ENCODE data around the gene PRR16.

PRR16 gene

DNA sequence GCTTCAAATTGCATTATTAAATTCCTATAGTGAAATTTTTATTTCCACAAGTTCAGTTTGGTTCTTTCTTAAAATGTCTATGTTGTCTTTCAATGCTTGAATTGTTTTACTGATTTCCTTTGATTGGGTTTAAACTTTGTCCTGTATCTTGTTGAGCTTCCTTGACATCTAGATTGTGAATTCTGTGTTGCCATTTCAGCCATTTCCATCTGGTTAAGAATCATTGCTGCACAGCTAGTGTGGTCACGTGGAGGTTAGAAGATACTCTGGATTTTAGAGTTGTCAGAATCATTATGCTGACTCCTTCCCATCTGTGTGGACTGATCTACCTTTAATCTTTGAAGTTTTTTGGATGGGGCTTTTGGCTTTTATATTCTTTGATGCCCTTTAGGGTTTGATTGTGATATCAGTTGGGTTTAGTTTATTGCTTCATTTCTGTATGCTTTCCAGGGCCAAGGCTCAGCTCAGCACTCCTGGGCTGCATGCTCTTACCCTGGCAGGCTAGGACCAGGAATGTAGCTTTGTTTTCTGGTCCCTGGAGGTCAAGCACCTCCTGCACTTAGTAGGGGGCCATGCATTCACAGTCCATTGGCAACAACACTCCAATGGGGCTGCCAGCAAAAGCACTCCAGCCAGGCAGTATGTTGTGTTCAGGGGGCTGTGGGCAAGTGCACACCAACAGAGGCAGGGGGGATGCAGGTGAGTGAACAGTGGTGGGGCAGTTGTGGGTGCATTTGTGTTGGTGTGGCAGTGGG lies 141.4 kb downstream of the PRR16 start:
- CTCF ChIA-PET = no interaction called here
- no peak overlapping the region for H3K4me3 Mint-ChIP-seq
- peaks cover 5% of the 10 kb centered on the region for H3K9me3 Mint-ChIP-seq
- no peak for DNase-seq
- no peaks in the 10 kb centered on the region for H3K27me3 Mint-ChIP-seq
- no peaks in the 10 kb centered on the region for H3K4me1 Mint-ChIP-seq
- no peak overlapping the region for H3K27ac Mint-ChIP-seq
- H3K36me3 Mint-ChIP-seq = no peaks in the 10 kb centered on the region

DNA sequence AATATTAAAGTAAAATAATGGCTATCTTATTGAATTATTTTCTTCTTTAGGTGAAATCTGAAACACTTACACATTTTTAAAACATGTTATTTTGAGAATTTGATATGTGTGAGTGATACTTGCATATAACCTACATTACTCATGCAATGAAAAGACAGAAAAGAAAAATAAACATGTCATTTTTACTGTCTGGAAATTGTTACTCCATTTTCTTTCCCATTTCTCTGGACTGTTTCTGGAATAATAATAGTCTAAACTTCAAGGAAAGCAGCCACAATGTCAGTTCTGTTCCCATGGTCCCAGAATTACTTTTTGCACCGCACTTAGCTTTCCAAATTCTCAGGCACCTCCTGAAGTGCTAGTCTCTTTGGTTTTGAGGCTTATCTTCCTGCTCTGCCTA lies 145.5 kb downstream of the PRR16 start:
- no peak for DNase-seq
- no peaks in the 10 kb centered on the region for H3K4me1 Mint-ChIP-seq
- H3K27ac Mint-ChIP-seq = no peak overlapping the region
- no peaks in the 10 kb centered on the region for H3K27me3 Mint-ChIP-seq
- H3K4me3 Mint-ChIP-seq = no peak overlapping the region
- peaks cover 7% of the 10 kb centered on the region for H3K9me3 Mint-ChIP-seq
- CTCF ChIA-PET = no interaction called here
- no peaks in the 10 kb centered on the region for H3K36me3 Mint-ChIP-seq

DNA sequence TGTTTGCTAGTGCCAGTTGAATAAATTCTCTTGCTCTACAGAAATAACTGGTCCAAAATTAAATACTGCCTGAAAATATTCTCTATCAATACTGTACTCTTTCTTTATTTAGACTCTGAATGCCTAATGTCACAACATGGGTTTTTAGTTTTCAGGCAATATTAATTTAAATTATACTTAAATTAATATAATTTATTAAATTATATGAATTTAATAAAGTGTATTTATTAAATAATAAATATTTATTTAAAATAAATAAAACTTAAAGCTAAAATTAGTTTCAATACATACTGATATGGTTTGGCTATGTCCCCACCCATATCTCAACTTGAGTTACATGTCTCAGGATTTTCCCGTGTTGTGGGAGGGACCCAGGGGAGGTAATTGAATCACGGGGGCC lies 146.0 kb downstream of the PRR16 start:
- DNase-seq = no peak
- Mint-ChIP-seq H3K4me1 (no peaks in the 10 kb centered on the region), H3K9me3 (peaks cover 7% of the 10 kb centered on the region), H3K36me3 (no peaks in the 10 kb centered on the region), H3K27ac (no peak overlapping the region), H3K4me3 (no peak overlapping the region), H3K27me3 (no peaks in the 10 kb centered on the region)
- CTCF ChIA-PET = no interaction called here

DNA sequence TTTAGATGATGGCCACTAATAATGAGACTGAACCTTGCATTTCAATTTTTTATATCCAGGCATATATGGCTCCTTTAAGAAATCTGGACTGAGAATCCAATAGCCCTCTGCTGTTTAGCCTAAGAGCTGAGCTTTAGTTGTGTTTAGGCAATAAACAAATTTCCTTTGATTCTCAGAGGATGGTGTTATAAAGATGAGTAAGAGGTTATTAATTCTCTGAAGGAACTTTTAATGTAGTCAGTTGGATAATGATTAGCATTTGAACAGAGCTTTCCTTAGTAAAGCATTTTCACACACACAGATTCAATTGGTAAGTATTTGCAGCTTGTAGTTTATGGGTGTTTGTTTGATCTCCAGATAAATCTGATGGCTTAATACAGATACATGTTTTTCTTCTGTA lies 149.6 kb downstream of the PRR16 start:
- Mint-ChIP-seq H3K4me1 (no peaks in the 10 kb centered on the region), H3K4me3 (no peak overlapping the region), H3K27ac (no peak overlapping the region), H3K36me3 (no peaks in the 10 kb centered on the region), H3K27me3 (no peaks in the 10 kb centered on the region), H3K9me3 (peaks cover 9% of the 10 kb centered on the region)
- CTCF ChIA-PET = no interaction called here
- DNase-seq = no peak

DNA sequence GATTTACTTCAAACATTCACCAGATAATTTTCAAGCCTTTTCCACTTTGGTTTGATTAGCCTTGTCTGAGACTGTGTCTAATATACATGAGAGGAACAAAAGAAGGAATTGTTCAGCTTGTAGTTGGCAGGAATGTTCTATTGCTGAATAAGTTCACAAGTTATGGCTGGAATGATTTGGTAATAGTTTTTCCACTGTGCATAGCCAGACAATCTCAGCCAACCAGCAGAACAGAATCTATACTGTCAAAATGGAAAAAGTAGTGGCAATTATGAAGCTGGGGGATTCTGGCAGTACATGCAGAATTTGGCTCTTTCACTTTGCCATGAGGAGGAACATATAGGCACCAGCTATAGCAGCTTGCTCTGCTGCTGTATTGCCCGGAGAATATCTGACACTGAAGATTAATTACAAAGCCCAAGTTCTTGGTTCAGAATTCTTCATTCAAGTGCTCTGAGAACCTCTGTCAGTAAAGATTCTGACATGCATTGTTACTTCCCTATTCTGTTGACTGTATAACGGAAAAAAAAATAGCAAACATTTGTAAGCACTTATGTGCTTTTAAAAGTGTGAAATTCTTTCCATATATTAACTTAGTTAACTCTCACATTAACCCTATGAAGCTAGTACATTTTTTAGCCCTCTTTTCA lies 150.6 kb downstream of the PRR16 start:
- no peak overlapping the region for H3K27ac Mint-ChIP-seq
- no peak for DNase-seq
- CTCF ChIA-PET = no interaction called here
- H3K4me3 Mint-ChIP-seq = no peak overlapping the region
- H3K4me1 Mint-ChIP-seq = no peaks in the 10 kb centered on the region
- H3K9me3 Mint-ChIP-seq = peaks cover 9% of the 10 kb centered on the region
- no peaks in the 10 kb centered on the region for H3K27me3 Mint-ChIP-seq
- H3K36me3 Mint-ChIP-seq = no peaks in the 10 kb centered on the region

DNA sequence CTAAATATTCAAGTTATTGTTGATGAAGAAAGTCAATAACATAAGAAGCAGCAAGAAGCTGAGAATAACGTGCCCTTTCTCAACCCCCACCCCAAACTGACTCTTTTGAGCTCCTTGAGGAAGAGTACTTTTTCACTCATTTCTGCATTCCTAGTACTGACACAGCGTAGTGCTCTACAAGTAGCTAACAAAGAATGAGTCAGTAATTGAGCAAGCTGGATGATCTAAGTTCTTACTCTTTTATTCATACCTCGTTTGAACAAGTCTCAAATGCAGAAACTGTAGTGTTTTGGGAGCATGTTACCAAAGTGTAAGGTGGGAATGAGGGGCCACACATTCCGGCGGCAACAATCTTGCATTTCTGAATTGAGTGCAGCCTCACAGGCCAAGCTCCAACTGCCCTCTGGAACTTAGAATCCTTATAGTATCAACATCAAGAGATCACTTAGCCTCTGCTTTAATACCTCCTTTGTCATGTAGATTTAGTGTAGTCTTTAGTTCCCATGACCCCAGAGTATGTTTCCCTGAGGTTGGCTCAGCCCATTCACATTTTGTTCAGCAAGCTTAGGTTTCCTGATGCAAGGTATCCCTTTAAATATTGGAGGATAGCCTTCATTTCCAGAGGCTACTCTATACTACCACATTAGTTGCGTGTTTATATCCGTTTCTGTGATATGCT lies 152.0 kb downstream of the PRR16 start:
- H3K4me3 Mint-ChIP-seq = no peak overlapping the region
- H3K36me3 Mint-ChIP-seq = no peaks in the 10 kb centered on the region
- no peaks in the 10 kb centered on the region for H3K4me1 Mint-ChIP-seq
- peaks cover 1% of the 10 kb centered on the region for H3K9me3 Mint-ChIP-seq
- H3K27ac Mint-ChIP-seq = no peak overlapping the region
- no peaks in the 10 kb centered on the region for H3K27me3 Mint-ChIP-seq
- CTCF ChIA-PET = no interaction called here
- no peak for DNase-seq

DNA sequence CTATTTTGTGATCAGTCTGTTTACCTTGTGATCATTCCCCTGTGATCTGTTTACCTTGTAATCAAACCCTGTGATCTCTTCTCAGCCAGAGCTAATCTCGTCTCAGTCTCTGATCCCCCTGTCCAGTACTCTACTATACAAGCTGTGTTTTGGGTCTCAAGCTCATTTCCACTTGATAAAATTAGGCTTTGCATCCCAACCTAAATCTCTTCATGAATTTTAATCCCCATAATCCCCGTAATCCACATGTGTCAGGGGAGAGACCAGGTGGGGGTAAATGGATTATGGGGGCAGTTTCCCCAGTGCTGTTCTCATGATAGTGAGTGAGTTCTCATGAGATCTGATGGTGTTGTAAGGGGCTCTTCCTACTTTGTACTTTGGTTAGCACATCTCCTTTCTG lies 157.2 kb downstream of the PRR16 start:
- H3K4me1 Mint-ChIP-seq = no peaks in the 10 kb centered on the region
- H3K36me3 Mint-ChIP-seq = no peaks in the 10 kb centered on the region
- CTCF ChIA-PET = no interaction called here
- peaks cover 4% of the 10 kb centered on the region for H3K9me3 Mint-ChIP-seq
- no peak overlapping the region for H3K4me3 Mint-ChIP-seq
- peak overlapping the region; percentile 19 for H3K27ac Mint-ChIP-seq
- no peak for DNase-seq
- no peaks in the 10 kb centered on the region for H3K27me3 Mint-ChIP-seq

DNA sequence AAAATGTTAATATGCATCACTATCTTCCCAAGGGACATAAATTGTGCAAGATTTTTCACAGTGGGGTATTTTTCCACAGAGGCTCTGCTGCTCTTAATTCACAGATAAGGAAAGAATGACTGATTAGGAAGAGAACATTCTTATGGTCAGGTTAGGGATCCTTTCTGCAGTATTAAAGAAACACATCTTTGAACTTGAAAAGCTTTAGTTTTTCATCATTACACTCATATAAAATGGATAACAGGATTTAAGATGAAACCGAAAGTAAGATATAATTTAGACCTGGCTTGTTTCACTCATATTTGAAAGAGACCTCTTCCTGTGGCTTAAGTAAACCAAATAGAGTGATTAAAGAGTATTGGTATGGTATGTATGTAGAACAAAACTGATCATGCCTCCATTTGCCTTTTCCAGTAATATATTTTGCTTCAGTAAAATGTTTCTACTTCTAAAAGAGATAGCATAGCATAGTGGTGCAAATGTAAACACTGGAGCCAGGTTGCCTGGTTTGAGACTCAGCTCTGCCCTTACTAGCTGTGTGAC lies 160.0 kb downstream of the PRR16 start:
- H3K27me3 Mint-ChIP-seq = no peaks in the 10 kb centered on the region
- no peak overlapping the region for H3K4me3 Mint-ChIP-seq
- H3K27ac Mint-ChIP-seq = no peak overlapping the region
- H3K36me3 Mint-ChIP-seq = no peaks in the 10 kb centered on the region
- no peaks in the 10 kb centered on the region for H3K4me1 Mint-ChIP-seq
- DNase-seq = no peak
- CTCF ChIA-PET = no interaction called here
- peaks cover 3% of the 10 kb centered on the region for H3K9me3 Mint-ChIP-seq

DNA sequence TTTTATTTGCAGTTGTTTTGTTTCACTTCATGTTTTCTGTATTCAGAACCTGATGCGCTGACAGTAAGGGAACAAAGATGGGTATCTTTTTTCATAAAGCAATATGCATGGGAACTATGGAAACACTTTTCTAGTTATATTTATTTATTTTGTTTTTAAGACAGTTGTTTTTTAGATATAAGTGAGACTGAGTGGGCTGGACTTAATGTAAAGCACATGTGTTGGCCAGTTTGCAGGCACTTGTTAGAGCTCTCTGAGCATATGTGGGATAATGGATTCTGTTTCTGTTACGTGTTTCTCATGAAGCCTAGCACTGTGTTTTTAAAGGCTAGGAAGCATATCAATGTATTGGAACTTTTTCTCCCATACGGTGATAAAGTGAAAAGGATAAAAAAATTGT lies 164.1 kb downstream of the PRR16 start:
- H3K27me3 Mint-ChIP-seq = no peaks in the 10 kb centered on the region
- no peak for DNase-seq
- CTCF ChIA-PET = no interaction called here
- no peak overlapping the region for H3K4me3 Mint-ChIP-seq
- H3K9me3 Mint-ChIP-seq = peaks cover 3% of the 10 kb centered on the region
- no peaks in the 10 kb centered on the region for H3K4me1 Mint-ChIP-seq
- H3K36me3 Mint-ChIP-seq = no peaks in the 10 kb centered on the region
- H3K27ac Mint-ChIP-seq = no peak overlapping the region

DNA sequence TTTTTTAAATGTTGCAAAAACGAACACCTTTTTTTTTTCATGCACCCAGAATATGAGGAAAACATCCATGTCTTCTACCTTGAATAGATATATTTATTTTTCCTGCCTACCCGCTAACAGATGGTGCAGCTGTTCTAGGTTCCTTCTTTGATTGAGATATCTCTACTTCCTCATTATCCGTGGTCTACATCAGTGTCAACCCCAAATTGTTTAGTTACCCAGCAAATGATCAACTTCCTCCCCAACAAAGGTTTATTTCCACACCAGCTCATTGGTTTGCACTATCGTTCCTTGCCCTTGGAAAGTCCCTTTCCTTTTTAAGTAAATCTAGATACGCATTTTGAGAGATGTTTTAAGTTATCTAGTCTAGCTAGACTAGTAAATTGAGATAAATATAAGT lies 166.4 kb downstream of the PRR16 start:
- CTCF ChIA-PET = no interaction called here
- no peak for DNase-seq
- Mint-ChIP-seq H3K27ac (no peak overlapping the region), H3K36me3 (no peaks in the 10 kb centered on the region), H3K9me3 (peaks cover 4% of the 10 kb centered on the region), H3K4me3 (no peak overlapping the region), H3K4me1 (no peaks in the 10 kb centered on the region), H3K27me3 (no peaks in the 10 kb centered on the region)

DNA sequence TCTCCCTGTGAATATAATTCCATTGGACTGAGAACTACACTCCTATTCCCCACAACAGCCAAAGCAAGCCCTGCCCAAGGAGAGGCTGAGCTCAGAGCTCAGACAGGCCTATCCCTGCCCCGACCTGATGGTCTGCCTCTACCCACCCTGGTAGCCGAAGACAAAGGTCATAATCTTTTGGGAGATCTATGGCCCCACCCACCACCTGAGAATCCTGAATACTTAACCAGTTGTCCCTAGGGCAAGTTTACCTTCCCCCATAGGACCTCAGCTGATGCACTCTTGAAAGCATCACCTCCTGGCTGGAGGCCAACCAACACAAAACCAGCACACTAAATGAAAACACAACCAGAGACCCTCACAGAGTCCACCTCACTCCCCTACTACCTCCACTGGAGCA lies 167.5 kb downstream of the PRR16 start:
- Mint-ChIP-seq H3K4me3 (no peak overlapping the region), H3K36me3 (no peaks in the 10 kb centered on the region), H3K4me1 (no peaks in the 10 kb centered on the region), H3K27ac (no peak overlapping the region), H3K9me3 (peaks cover 4% of the 10 kb centered on the region), H3K27me3 (no peaks in the 10 kb centered on the region)
- no peak for DNase-seq
- CTCF ChIA-PET = no interaction called here

DNA sequence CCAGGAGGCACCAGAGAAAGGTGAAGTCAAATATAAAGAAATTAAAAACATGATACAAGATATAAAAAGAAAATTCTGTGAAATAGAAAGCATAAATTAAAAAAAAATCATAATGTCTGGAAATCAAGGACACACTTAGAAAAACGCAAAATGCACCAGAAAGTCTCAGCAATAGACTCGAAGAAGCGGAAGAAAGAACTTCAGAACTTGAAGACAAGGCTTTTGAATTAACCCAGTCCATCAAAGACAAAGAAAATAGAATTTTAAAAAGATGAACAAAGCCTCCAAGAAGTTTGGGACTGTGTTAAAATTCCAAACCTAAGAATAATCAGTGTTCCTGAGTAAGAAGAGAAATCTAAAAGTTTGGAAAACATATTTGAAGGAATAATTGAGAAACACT lies 168.3 kb downstream of the PRR16 start:
- Mint-ChIP-seq H3K36me3 (no peaks in the 10 kb centered on the region), H3K4me3 (no peak overlapping the region), H3K4me1 (no peaks in the 10 kb centered on the region), H3K27me3 (no peaks in the 10 kb centered on the region), H3K9me3 (peaks cover 4% of the 10 kb centered on the region), H3K27ac (no peak overlapping the region)
- no peak for DNase-seq
- CTCF ChIA-PET = no interaction called here

DNA sequence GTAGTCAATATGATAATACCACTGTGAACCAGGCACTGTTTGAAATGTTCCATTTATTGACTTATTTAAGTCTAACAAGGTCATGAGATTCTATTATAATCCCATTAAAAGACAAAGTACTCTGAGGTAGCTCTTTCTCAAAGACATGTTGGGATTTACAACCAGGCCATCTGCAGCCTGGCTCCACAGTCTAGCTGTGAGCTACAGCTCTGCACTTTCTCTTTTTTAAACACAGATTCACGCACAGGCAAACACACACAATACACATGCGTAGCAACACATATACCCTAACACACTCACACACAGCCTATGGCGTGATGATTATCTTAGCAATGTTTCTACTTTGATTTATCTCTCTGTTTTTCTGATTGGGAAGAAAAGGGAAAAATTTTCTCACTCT lies 174.3 kb downstream of the PRR16 start:
- Mint-ChIP-seq H3K9me3 (peaks cover 4% of the 10 kb centered on the region), H3K27ac (no peak overlapping the region), H3K27me3 (no peaks in the 10 kb centered on the region), H3K4me1 (no peaks in the 10 kb centered on the region), H3K4me3 (no peak overlapping the region), H3K36me3 (no peaks in the 10 kb centered on the region)
- no peak for DNase-seq
- CTCF ChIA-PET = no interaction called here

DNA sequence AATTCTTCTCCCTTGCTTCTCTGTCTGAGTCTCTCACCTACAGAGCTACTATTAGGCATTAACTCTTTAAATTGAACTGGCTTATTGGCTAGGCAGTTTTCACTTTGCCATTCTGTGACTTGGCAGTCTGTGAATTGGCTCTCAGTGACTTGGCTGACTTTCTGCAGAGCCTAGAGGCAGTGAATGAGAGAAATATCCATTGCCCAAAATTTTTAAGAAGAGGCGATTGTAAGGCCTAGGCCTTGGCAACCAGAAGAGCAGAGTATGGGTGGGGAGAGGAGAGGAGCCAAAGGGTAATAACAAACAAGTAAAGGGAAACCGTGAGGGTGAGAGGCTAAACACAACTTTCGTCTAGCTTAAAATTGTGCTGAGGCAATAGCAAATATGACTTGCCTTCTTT lies 176.7 kb downstream of the PRR16 start:
- Mint-ChIP-seq H3K4me1 (no peaks in the 10 kb centered on the region), H3K4me3 (no peak overlapping the region), H3K9me3 (peaks cover 2% of the 10 kb centered on the region), H3K27me3 (no peaks in the 10 kb centered on the region), H3K27ac (no peak overlapping the region), H3K36me3 (no peaks in the 10 kb centered on the region)
- no peak for DNase-seq
- CTCF ChIA-PET = no interaction called here

DNA sequence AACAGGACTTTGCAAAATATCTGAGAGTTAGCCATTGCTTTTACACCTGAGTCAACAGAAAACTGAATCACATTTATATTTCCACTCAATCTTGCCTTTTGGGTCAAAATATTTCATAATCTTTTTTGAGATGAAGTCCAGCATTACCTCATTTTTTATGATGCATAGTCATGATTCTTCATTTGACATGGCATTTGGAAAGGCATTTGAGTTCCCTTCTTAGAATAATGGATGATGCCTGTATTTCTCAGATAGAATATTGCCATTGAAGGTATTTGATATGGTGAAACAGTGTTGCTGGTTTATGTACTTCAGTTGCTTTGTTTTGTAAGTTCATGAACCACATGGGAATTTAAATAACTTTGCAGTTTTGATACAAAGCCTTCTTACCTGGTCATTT lies 180.4 kb downstream of the PRR16 start:
- H3K9me3 Mint-ChIP-seq = no peaks in the 10 kb centered on the region
- DNase-seq = no peak
- CTCF ChIA-PET = no interaction called here
- H3K4me3 Mint-ChIP-seq = no peak overlapping the region
- H3K4me1 Mint-ChIP-seq = no peaks in the 10 kb centered on the region
- no peak overlapping the region for H3K27ac Mint-ChIP-seq
- H3K36me3 Mint-ChIP-seq = no peaks in the 10 kb centered on the region
- no peaks in the 10 kb centered on the region for H3K27me3 Mint-ChIP-seq

All from activated naive CD4-positive, alpha-beta T cell treated with anti-CD3 and anti-CD28 coated beads, Interleukin-2, amount 10 ng/mL, durations not matched to agents 7 days and 5 days (primary cell).